ENCODE measurements around the gene KIF25. TPM values are rescaled to one million over a fixed set of nuclear protein-coding genes. Genes with fewer than 3 reads are reported as not detected.

Gene KIF25
- total RNA-seq, 1 experiment from 2014 or later: not detected

DNA sequence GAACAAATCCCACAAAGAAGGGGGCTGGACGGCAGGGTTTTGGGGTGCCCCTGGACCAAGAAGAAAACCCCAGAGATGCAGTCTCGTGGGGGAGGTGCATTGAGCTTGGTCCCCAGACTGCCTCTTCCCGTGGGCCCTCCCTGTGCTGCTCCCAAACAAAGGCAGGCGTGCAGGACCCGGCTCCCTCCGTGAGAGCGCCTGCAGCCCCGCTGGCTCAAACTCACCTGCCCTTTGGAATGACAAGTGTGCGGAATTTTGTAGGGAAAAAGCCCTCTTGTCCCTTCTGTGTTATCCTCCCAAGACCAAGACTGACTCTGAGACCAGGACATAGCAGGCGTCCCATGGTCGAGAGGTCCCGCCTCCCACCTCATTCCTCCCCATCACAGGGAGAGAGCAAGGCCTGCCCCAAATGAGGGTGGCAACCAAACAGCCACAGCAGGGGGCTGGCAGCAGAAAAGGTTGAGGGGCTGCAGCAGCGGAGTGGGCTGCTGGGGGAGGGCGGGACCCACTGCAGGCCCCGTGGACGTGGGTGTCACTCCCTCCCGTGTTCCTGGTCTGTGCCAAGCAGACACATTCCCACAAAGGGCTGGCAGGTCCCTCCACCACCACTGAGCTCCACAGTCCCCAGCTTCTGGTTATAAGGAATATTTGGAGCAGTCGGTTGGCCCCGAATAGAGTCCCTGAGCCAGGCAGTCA, 87.1 kb downstream of the KIF25 start:
- POLR2A ChIA-PET: no interaction called here
- BruUV-seq (replicated peaks): no TSS peak
- Mint-ChIP-seq H3K4me1 (ENCODE audit: insufficient read depth, unreplicated experiment) (no peaks in the 10 kb centered on the region), H3K4me3 (ENCODE audit: unreplicated experiment) (no peak overlapping the region), H3K9me3 (ENCODE audit: unreplicated experiment) (no peaks in the 10 kb centered on the region), H3K27ac (ENCODE audit: low read depth, unreplicated experiment) (no peak overlapping the region), H3K27me3 (ENCODE audit: insufficient read depth, unreplicated experiment) (peaks cover 44% of the 10 kb centered on the region), H3K36me3 (ENCODE audit: insufficient read depth, unreplicated experiment) (no peaks in the 10 kb centered on the region)
- no peak for DNase-seq (ENCODE audit: unreplicated experiment)
- TF ChIP-seq, protein P1, sequence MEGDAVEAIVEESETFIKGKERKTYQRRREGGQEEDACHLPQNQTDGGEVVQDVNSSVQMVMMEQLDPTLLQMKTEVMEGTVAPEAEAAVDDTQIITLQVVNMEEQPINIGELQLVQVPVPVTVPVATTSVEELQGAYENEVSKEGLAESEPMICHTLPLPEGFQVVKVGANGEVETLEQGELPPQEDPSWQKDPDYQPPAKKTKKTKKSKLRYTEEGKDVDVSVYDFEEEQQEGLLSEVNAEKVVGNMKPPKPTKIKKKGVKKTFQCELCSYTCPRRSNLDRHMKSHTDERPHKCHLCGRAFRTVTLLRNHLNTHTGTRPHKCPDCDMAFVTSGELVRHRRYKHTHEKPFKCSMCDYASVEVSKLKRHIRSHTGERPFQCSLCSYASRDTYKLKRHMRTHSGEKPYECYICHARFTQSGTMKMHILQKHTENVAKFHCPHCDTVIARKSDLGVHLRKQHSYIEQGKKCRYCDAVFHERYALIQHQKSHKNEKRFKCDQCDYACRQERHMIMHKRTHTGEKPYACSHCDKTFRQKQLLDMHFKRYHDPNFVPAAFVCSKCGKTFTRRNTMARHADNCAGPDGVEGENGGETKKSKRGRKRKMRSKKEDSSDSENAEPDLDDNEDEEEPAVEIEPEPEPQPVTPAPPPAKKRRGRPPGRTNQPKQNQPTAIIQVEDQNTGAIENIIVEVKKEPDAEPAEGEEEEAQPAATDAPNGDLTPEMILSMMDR (IDR thresholded peaks at IDR 0.05; ENCODE audit: unreplicated experiment): no peak
- intact Hi-C loops (cut with micrococcal nuclease): no loop called here
- CTCF ChIA-PET: no interaction called here

DNA sequence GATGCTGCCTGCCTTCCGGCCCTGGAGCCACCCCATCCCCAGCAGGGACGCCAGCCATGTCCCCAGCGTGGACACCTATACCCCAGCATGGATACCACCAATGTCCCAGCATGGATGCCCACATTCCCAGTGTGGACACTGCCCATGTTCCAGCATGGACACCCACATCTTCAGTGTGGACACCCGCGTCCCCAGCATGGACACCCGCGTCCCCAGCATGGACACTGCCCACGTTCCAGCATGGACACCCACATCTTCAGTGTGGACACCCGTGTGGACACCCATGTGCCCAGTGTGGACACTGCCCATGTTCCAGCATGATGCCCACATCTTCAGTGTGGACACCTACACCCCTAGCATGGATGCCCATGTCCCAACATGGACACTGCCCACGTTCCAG, 88.6 kb downstream of the KIF25 start:
- TF ChIP-seq, protein P1 (IDR thresholded peaks at IDR 0.05; ENCODE audit: unreplicated experiment): no peak
- no peaks in the 10 kb centered on the region for H3K9me3 Mint-ChIP-seq (ENCODE audit: unreplicated experiment)
- ChIA-PET POLR2A (no interaction called here), CTCF (no interaction called here)
- no peaks in the 10 kb centered on the region for H3K4me1 Mint-ChIP-seq (ENCODE audit: insufficient read depth, unreplicated experiment)
- intact Hi-C loops (cut with micrococcal nuclease): no loop called here
- peaks cover 44% of the 10 kb centered on the region for H3K27me3 Mint-ChIP-seq (ENCODE audit: insufficient read depth, unreplicated experiment)
- H3K4me3 Mint-ChIP-seq (ENCODE audit: unreplicated experiment): no peak overlapping the region
- no TSS peak for BruUV-seq (replicated peaks)
- no peak for DNase-seq (ENCODE audit: unreplicated experiment)
- no peaks in the 10 kb centered on the region for H3K36me3 Mint-ChIP-seq (ENCODE audit: insufficient read depth, unreplicated experiment)
- H3K27ac Mint-ChIP-seq (ENCODE audit: low read depth, unreplicated experiment): no peak overlapping the region

DNA sequence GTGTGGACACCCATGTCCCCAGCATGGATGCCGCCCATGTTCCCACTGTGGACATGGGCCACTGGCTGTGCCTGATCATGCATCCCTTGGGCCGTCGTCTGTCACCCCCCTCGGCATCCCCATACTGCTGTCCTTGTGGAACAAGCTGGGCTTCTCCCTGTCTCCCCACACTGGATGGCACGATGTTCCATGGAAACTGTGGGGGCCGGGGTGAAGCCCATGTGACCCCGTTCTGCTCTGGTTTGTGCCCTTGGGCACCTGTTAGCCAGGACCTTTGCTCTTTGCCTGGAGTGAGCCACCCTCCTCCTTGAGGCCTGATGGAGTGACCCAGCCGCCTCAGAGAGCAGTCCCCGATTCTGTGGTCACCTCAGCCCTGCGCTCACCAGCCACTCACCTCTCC, 89.1 kb downstream of the KIF25 start:
- Mint-ChIP-seq H3K4me3 (ENCODE audit: unreplicated experiment) (no peak overlapping the region), H3K4me1 (ENCODE audit: insufficient read depth, unreplicated experiment) (no peaks in the 10 kb centered on the region), H3K27ac (ENCODE audit: low read depth, unreplicated experiment) (no peak overlapping the region), H3K27me3 (ENCODE audit: insufficient read depth, unreplicated experiment) (peaks cover 38% of the 10 kb centered on the region), H3K36me3 (ENCODE audit: insufficient read depth, unreplicated experiment) (no peaks in the 10 kb centered on the region), H3K9me3 (ENCODE audit: unreplicated experiment) (no peaks in the 10 kb centered on the region)
- ChIA-PET POLR2A (no interaction called here), CTCF (no interaction called here)
- no TSS peak for BruUV-seq (replicated peaks)
- TF ChIP-seq, protein P1 (IDR thresholded peaks at IDR 0.05; ENCODE audit: unreplicated experiment): no peak
- intact Hi-C loops (cut with micrococcal nuclease): no loop called here
- no peak for DNase-seq (ENCODE audit: unreplicated experiment)

DNA sequence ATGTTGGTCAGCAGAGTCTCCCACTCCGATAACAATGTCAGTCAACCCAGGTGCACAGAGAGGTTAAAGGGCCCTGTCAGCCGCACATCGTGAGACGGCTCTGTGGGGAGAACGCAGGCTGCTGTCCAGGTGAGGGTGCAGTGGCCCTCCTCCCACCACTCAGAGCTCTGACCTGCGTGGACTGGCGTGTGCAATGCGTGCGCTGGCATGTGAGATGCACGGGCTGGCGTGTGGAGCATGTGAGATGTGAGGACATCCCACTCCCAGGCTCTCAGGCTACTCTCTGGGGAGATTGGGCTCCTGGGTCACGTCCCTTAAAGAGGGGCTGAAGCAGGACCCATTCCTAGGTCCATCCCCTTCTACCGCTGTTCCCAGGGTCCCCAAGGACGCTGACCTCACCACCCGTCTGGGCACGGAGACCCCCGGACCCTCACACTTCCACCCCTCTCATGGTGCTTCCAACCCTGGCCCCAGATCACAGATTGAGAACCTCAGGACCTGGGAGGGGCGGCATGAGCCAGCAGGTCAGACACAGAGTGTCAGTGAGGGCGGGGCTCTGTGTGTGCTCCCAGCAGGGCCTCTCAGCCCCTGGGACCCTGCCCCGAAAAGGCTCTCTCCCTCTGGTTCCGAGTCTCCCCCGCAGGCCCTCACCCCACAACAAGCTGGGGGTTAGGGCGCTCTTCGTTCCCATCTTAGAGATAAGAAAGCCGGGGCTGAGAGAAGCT, 90.1 kb downstream of the KIF25 start:
- peaks cover 33% of the 10 kb centered on the region for H3K27me3 Mint-ChIP-seq (ENCODE audit: insufficient read depth, unreplicated experiment)
- no peak overlapping the region for H3K27ac Mint-ChIP-seq (ENCODE audit: low read depth, unreplicated experiment)
- H3K9me3 Mint-ChIP-seq (ENCODE audit: unreplicated experiment): no peaks in the 10 kb centered on the region
- no TSS peak for BruUV-seq (replicated peaks)
- no peaks in the 10 kb centered on the region for H3K36me3 Mint-ChIP-seq (ENCODE audit: insufficient read depth, unreplicated experiment)
- CTCF ChIA-PET: interaction anchor here (0.7 kb wide), 1 partner anchor 1906 kb away, joined by 3 read pairs; no protein-coding TSS in a partner anchor
- H3K4me3 Mint-ChIP-seq (ENCODE audit: unreplicated experiment): no peak overlapping the region
- intact Hi-C loops (cut with micrococcal nuclease): no loop called here
- POLR2A ChIA-PET: no interaction called here
- no peak for DNase-seq (ENCODE audit: unreplicated experiment)
- TF ChIP-seq, protein P1 (IDR thresholded peaks at IDR 0.05; ENCODE audit: unreplicated experiment): no peak
- no peaks in the 10 kb centered on the region for H3K4me1 Mint-ChIP-seq (ENCODE audit: insufficient read depth, unreplicated experiment)
